ENCODE measurements around the gene SPATA31C2.

GRCh38 chr9:88090151-88090581 lies 48.1 kb downstream of the SPATA31C2 start:
- no peak for TF ChIP-seq POLR2A (IDR thresholded peaks at IDR 0.05)
- TF ChIP-seq, protein P1, sequence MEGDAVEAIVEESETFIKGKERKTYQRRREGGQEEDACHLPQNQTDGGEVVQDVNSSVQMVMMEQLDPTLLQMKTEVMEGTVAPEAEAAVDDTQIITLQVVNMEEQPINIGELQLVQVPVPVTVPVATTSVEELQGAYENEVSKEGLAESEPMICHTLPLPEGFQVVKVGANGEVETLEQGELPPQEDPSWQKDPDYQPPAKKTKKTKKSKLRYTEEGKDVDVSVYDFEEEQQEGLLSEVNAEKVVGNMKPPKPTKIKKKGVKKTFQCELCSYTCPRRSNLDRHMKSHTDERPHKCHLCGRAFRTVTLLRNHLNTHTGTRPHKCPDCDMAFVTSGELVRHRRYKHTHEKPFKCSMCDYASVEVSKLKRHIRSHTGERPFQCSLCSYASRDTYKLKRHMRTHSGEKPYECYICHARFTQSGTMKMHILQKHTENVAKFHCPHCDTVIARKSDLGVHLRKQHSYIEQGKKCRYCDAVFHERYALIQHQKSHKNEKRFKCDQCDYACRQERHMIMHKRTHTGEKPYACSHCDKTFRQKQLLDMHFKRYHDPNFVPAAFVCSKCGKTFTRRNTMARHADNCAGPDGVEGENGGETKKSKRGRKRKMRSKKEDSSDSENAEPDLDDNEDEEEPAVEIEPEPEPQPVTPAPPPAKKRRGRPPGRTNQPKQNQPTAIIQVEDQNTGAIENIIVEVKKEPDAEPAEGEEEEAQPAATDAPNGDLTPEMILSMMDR (IDR thresholded peaks at IDR 0.05) = no peak

Measured in esophagus squamous epithelium (tissue), 4 donors.